B cell (primary cell): ENCODE results near the gene FAM76A. TPM values are rescaled to one million over a fixed set of nuclear protein-coding genes. Genes with fewer than 3 reads are reported as not detected.
"Not testable (repeated sequence)": the region's sequence is repeated elsewhere in the genome, so short reads cannot be mapped to it uniquely, and the experiment has no call there.

Source experiments
- ATAC-seq: fragments of 200-7000 bp; cut with Tn5 transposase; one replicate; pipeline ENCODE4 v1.10.0; 2021; ENCODE audit warnings: low read depth, mild to moderate bottlenecking, moderate number of reproducible peaks, moderate library complexity
- CTCF ChIA-PET: fragments of 350-600 bp; sonication (Branson Sonifier 250); formaldehyde crosslinking; loops from one replicate; lab custom pipeline; 2021; ENCODE audit warnings: antibody characterized with exemption, inconsistent platforms; lab: Charles Lee
- POLR2A ChIA-PET: fragments of 350-600 bp; sonication (Branson Sonifier 250); formaldehyde crosslinking; loops from one replicate; lab custom pipeline; 2021; ENCODE audit warnings: antibody characterized with exemption; lab: Charles Lee
- DNase-seq: peaks from one replicate; pipeline ENCODE4 v3.0.0; 2013
- H2AFZ ChIP-seq: 2 replicates; pipeline ENCODE4 v1.6.1; 2012; ENCODE audit warnings: mild to moderate bottlenecking, low read depth, low read length; ENCODE audit not compliant: insufficient read depth, poor library complexity, severe bottlenecking
- H3K27ac ChIP-seq, 2 donors: 1 replicate in 1 of 2; 2 replicates in 1 of 2; pipeline ENCODE4 v1.5.1; 2012 to 2013; ENCODE audit warnings: low read length in 2 of 2, mild to moderate bottlenecking in 2 of 2, moderate library complexity in 1 of 2
- H3K27me3 ChIP-seq, 4 experiments: fragments of 200-600 bp in 1 of 4; sonication (generic) in 1 of 4; replicated peaks in 1 of 4; 1 replicate in 2 of 4; 2 replicates in 2 of 4; pipeline versions ENCODE4 v1.6.1 to v1.7.0; 2013 to 2016; ENCODE audit warnings: low read length in 3 of 4, mild to moderate bottlenecking in 2 of 4, mixed read lengths in 1 of 4, moderate library complexity in 1 of 4; ENCODE audit not compliant: insufficient read depth in 4 of 4, control insufficient read depth in 3 of 4; ENCODE audit errors: control extremely low read depth in 1 of 4
- H3K36me3 ChIP-seq, 2 experiments: replicated peaks in 1 of 2; 1 replicate in 1 of 2; 2 replicates in 1 of 2; pipeline versions ENCODE4 v1.6.1 to v1.7.1; 2013; ENCODE audit warnings: low read length in 1 of 2; ENCODE audit not compliant: insufficient read depth in 2 of 2, control insufficient read depth in 1 of 2; ENCODE audit errors: control extremely low read depth in 1 of 2, extremely low read depth in 1 of 2
- H3K4me1 ChIP-seq, 2 donors: fragments of 200-600 bp in 1 of 2; sonication (generic) in 1 of 2; 1 replicate in 1 of 2; 2 replicates in 1 of 2; pipeline versions ENCODE4 v1.5.1 to v1.6.1; 2013 to 2017; ENCODE audit warnings: low read length in 2 of 2; ENCODE audit not compliant: control insufficient read depth in 2 of 2, insufficient read depth in 2 of 2
- H3K4me2 ChIP-seq: replicated peaks from 2 replicates; pipeline ENCODE3; 2012; ENCODE audit warnings: mild to moderate bottlenecking, low read depth, low read length; ENCODE audit not compliant: poor library complexity, severe bottlenecking
- H3K4me3 ChIP-seq, 5 experiments: fragments of 200-600 bp in 1 of 5; sonication (generic) in 1 of 5; 1 replicate in 3 of 5; 2 replicates in 2 of 5; pipeline versions ENCODE4 v1.5.1 to v1.7.0; 2011 to 2016; ENCODE audit warnings: low read length in 4 of 5, mild to moderate bottlenecking in 4 of 5, low read depth in 2 of 5, control low read depth in 1 of 5, moderate library complexity in 1 of 5; ENCODE audit not compliant: insufficient read depth in 1 of 5; ENCODE audit errors: control extremely low read depth in 1 of 5, extremely low read depth in 1 of 5
- H3K79me2 ChIP-seq: fragments of 200-600 bp; sonication (generic); one replicate; pipeline ENCODE4 v1.6.0; 2016; ENCODE audit warnings: low read length; ENCODE audit not compliant: control insufficient read depth, insufficient read depth
- H3K9ac ChIP-seq: fragments of 200-600 bp; sonication (generic); 2 replicates; pipeline ENCODE4 v1.6.1; 2017; ENCODE audit warnings: mild to moderate bottlenecking, low read length, moderate library complexity
- H3K9me3 ChIP-seq, 3 donors: one replicate each; pipeline versions ENCODE4 v1.6.1 to v1.7.1; 2013; ENCODE audit warnings: low read length in 2 of 3; ENCODE audit not compliant: control insufficient read depth in 2 of 3, insufficient read depth in 1 of 3; ENCODE audit errors: control extremely low read depth in 1 of 3
- H4K20me1 ChIP-seq: 2 replicates; pipeline ENCODE4 v1.6.0; 2012; ENCODE audit warnings: mild to moderate bottlenecking, low read length; ENCODE audit not compliant: insufficient read depth, control insufficient read depth, poor library complexity, severe bottlenecking
- H3K27ac Mint-ChIP-seq: one replicate; pipeline ENCODE4 v1.8.0; 2021; ENCODE audit warnings: mixed read lengths
- H3K27me3 Mint-ChIP-seq: one replicate; pipeline ENCODE4 v1.8.0; 2021; ENCODE audit warnings: mixed read lengths
- H3K4me1 Mint-ChIP-seq: one replicate; pipeline ENCODE4 v1.8.0; 2021; ENCODE audit warnings: mixed read lengths
- H3K4me3 Mint-ChIP-seq: one replicate; pipeline ENCODE4 v1.8.0; 2021; ENCODE audit warnings: mixed read lengths
- H3K9me3 Mint-ChIP-seq: one replicate; pipeline ENCODE4 v1.8.0; 2022; ENCODE audit warnings: mixed read lengths; ENCODE audit not compliant: insufficient read depth
- EZH2 ChIP-seq: IDR thresholded peaks from 2 replicates; pipeline ENCODE4 v1.6.1; 2012; ENCODE audit warnings: borderline replicate concordance, low read depth, mild to moderate bottlenecking, moderate library complexity, low read length; ENCODE audit not compliant: insufficient read depth, poor library complexity, severe bottlenecking
- WGBS: methylation state at CpG from one replicate; pipeline ENCODE4 v1.1.5; 2013; ENCODE audit warnings: missing lambda C conversion rate; ENCODE audit not compliant: insufficient coverage; 5-methylcytosine and 5-hydroxymethylcytosine counted together
- intact Hi-C: fragments of 100-400 bp; cut with micrococcal nuclease; formaldehyde crosslinking; loops from one replicate; pipeline ENCODE4 v1.10.0; 2022
- polyA plus RNA-seq: library from polyadenylated mRNA; depleted of rRNA; stranded (reverse); fragments of >200 nt; gene quantifications from 2 replicates; pipeline ENCODE4 v1.2.3, GENCODE V29; 2012
- total RNA-seq, 2 donors: library from RNA; stranded (reverse); fragments of 120-200 nt in 1 of 2; gene quantifications; 1 replicate in 1 of 2; 2 replicates in 1 of 2; pipeline versions ENCODE4 v1.2.3 to v1.2.4, GENCODE V29; 2013 to 2022
- TF ChIP-seq, protein P1 (sequence below): fragments of 200-600 bp; IDR thresholded peaks from one replicate; pipeline ENCODE4 v1.8.0; 2022; ENCODE audit warnings: antibody characterized with exemption, mild to moderate bottlenecking

The FAM76A gene
- total and polyA plus RNA-seq, 2 donors (not counting 1 experiment from before 2014, with no cell fraction given): 11.7 to 25.0 TPM

GRCh38 chr1:27787895-27788294, 62.1 kb downstream of the FAM76A start:
- Histone ChIP-seq H3K4me2 (no peak overlapping the region), H4K20me1 (peaks cover 27% of the 10 kb centered on the region), H3K79me2 (peaks cover 38% of the 10 kb centered on the region), H3K9me3 (no peaks in the 10 kb centered on the region), H3K4me1 (no peaks in the 10 kb centered on the region), H2AFZ (no peak overlapping the region), H3K27ac (no peak overlapping the region), H3K9ac (no peak overlapping the region), H3K4me3 (no peak overlapping the region), H3K27me3 (no peaks in the 10 kb centered on the region), H3K36me3 (peaks cover 10 to 23% of the 10 kb centered on the region in 2 experiments)
- ChIA-PET POLR2A (no interaction called here), CTCF (no interaction called here)
- TF ChIP-seq, protein P1, sequence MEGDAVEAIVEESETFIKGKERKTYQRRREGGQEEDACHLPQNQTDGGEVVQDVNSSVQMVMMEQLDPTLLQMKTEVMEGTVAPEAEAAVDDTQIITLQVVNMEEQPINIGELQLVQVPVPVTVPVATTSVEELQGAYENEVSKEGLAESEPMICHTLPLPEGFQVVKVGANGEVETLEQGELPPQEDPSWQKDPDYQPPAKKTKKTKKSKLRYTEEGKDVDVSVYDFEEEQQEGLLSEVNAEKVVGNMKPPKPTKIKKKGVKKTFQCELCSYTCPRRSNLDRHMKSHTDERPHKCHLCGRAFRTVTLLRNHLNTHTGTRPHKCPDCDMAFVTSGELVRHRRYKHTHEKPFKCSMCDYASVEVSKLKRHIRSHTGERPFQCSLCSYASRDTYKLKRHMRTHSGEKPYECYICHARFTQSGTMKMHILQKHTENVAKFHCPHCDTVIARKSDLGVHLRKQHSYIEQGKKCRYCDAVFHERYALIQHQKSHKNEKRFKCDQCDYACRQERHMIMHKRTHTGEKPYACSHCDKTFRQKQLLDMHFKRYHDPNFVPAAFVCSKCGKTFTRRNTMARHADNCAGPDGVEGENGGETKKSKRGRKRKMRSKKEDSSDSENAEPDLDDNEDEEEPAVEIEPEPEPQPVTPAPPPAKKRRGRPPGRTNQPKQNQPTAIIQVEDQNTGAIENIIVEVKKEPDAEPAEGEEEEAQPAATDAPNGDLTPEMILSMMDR: no peak
- TF ChIP-seq EZH2: no peak
- Mint-ChIP-seq H3K27me3 (no peaks in the 10 kb centered on the region), H3K27ac (no peak overlapping the region), H3K9me3 (no peaks in the 10 kb centered on the region), H3K4me3 (no peak overlapping the region), H3K4me1 (peaks cover 17% of the 10 kb centered on the region)
- ATAC-seq (no peak), DNase-seq (no peak)
- intact Hi-C loops: no loop called here

- no peaks in the 10 kb centered on the region for H3K27me3 Mint-ChIP-seq
- peaks cover 22% of the 10 kb centered on the region for H4K20me1 ChIP-seq
- H3K4me3 ChIP-seq: no peak overlapping the region
- H3K36me3 ChIP-seq: peaks cover 12 to 40% of the 10 kb centered on the region in 2 experiments
- peaks cover 24% of the 10 kb centered on the region for H3K79me2 ChIP-seq
- DNase-seq (no peak), ATAC-seq (no peak)
- TF ChIP-seq EZH2: no peak
- TF ChIP-seq, protein P1: no peak
- no CpG with 5 or more reads among the region's 4 CpGs for WGBS
- H3K4me3 Mint-ChIP-seq: no peak overlapping the region
- CTCF ChIA-PET: interaction anchor here (0.9 to 1.0 kb wide), 2 partner anchors 30 to 120 kb away, joined by 3 read pairs; no protein-coding TSS in a partner anchor
- no peak overlapping the region for H3K27ac ChIP-seq
- H3K4me2 ChIP-seq: no peak overlapping the region
- POLR2A ChIA-PET: no interaction called here
- H2AFZ ChIP-seq: no peak overlapping the region
- intact Hi-C loops: no loop called here
- no peaks in the 10 kb centered on the region for H3K9me3 ChIP-seq
- no peak overlapping the region for H3K27ac Mint-ChIP-seq
- H3K9me3 Mint-ChIP-seq: no peaks in the 10 kb centered on the region
- peaks cover 13% of the 10 kb centered on the region for H3K4me1 Mint-ChIP-seq
- H3K27me3 ChIP-seq: no peaks in the 10 kb centered on the region
- no peaks in the 10 kb centered on the region for H3K4me1 ChIP-seq
- H3K9ac ChIP-seq: no peak overlapping the region
These were observed 63.8 kb downstream of the FAM76A start for GRCh38 chr1:27789540-27790041.

DNA sequence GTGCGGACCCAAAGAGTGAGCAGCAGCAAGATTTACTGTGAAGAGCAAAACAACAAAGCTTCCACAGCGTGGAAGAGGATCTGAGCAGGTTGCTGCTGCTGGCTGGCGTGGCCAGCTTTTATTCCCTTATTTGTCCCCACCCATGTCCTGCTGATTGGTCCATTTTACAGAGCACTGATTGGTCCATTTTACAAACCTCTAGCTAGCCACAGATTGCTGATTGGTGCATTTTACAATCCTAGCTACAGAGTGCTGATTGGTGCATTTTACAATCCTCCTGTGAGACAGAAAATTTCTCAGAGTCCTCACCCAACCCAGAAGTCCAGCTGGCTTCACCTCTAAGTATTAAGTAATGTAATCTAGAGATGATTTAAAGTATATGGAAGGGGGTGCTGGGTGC, 64.5 kb downstream of the FAM76A start:
- H3K4me1 ChIP-seq, POLR2A ChIA-PET, H2AFZ ChIP-seq, H3K4me3 Mint-ChIP-seq, H3K27ac Mint-ChIP-seq, H3K27me3 ChIP-seq, H3K9me3 Mint-ChIP-seq, ATAC-seq, H3K9me3 ChIP-seq, H3K27ac ChIP-seq, H3K9ac ChIP-seq, intact Hi-C loops, H3K4me2 ChIP-seq, H3K27me3 Mint-ChIP-seq, DNase-seq, H3K4me3 ChIP-seq, CTCF ChIA-PET: not testable (repeated sequence)
- H4K20me1 ChIP-seq: peaks cover 22% of the 10 kb centered on the region
- peaks cover 12% of the 10 kb centered on the region for H3K4me1 Mint-ChIP-seq
- H3K36me3 ChIP-seq: peaks cover 12 to 46% of the 10 kb centered on the region in 2 experiments
- peaks cover 18% of the 10 kb centered on the region for H3K79me2 ChIP-seq
- 100% methylated on average over 3 of the region's 3 CpGs for WGBS
